GM21737 (cell line): ENCODE results near the gene SAMD14.
A peak's percentile ranks its signal among the peaks of the same experiment; 100 is the strongest.

Source experiments
- ATAC-seq: cut with Tn5 transposase; IDR thresholded peaks from one replicate; pipeline ENCODE4 v1.9.1; 2021; ENCODE audit warnings: mild to moderate bottlenecking, moderate library complexity; ENCODE audit not compliant: unreplicated experiment

The SAMD14 gene

DNA sequence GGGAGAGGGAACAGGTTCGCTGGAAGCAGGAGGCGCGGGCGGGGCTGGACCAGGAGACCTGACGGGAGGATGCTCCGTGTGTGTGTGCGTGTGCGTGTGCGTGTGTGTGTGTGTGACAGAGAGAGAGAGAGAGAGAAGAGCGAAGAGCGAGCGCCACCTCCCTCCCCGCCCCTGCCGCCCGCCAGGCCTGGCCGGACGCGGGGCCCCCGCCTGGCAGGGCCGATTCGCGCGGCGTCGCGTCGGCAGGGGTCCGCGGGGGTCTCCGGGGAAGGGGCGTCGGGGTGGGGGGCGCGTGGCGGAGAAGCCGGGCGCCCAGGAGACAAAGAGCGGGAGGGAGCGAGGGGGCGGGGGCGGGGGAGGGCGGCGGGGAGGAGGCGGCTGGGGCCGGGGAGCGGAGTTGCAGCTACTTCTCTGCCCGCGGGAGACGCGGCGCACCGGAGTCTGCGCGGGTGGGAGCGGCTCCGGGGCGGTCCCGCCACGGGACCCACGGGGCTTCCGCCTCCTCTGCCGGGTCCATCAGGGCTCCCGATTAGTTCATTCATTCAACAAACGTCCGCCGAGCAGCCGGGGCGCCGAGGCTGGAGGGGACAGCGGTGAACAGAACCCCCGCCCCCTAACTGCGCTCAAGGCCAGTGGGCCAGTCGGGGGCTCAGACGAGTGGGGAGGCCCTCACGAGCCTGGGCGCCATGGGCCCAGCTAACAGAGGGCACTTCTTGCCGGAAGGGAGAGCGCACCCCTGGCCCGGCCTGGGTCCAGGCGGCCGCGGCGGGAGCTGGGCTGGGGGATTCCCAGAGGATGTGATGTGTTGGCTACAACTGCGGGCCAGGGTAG lies at the start of gene SAMD14:
TSS of gene SAMD14 (minus strand) at position 433 of the 831 bp plus-strand sequence. CDS start 5,201 bp downstream, outside the sequence.
- ATAC-seq: no peak

DNA sequence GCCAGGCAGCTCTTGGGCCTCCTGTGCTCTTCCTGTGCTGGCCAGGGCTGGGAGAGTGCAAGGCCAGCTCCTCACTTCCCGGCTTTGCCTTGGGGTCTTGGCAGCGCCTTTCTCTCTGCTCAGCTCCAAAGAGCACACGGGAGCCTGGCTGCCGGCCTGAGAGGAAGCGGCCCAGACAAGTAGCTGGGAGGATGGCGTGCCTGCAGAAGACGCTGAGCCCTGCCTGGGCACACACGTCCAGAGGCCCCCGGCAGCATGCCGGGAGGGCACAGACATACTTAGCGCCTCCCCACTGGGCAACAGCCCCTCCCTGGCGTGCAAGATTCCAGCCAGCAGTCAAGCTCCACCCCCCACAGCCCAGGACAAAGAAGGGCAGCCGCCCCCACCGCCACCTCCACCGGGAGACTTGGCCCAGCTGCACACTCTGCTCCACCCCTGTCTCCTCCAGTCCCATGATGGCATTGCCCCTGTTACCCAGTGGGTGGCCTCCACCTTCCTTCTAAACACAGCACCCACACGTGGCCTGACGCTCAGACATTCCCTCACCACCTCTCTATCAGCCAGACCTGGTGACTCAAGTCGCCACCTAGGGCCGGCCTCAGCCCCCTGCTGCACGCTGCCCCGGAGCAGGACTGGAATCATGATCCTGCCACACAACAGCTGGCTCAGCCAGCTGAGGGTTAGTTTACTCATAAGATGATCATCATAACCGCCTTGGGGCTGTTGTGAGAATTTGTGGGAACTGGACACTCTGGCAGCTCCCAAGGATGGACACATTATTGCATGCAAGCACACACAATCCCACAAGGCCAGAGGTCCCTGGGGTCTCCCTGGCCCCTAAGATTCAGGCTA lies 48.2 kb upstream of the SAMD14 start:
- ATAC-seq: no peak

DNA sequence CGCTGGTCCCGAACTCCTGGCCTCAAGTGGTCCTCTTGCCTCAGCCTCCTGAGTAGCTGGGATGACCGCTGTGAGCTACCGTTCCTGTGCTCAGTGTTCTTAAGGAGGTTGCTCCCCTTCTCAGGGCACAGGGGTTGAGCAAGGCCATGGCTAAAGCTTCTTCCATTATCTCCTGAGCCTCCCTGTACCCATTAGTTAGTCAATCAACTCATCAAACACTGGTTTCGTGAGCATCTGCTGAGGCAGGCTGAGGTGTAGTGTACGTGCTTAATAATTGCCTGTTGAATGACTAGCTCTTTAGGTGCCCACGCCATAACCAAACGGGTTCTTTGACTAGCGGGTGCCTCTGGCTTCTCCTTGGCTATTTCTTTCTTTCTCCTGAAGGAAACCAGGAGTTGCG lies 47.5 kb upstream of the SAMD14 start:
- no peak for ATAC-seq

DNA sequence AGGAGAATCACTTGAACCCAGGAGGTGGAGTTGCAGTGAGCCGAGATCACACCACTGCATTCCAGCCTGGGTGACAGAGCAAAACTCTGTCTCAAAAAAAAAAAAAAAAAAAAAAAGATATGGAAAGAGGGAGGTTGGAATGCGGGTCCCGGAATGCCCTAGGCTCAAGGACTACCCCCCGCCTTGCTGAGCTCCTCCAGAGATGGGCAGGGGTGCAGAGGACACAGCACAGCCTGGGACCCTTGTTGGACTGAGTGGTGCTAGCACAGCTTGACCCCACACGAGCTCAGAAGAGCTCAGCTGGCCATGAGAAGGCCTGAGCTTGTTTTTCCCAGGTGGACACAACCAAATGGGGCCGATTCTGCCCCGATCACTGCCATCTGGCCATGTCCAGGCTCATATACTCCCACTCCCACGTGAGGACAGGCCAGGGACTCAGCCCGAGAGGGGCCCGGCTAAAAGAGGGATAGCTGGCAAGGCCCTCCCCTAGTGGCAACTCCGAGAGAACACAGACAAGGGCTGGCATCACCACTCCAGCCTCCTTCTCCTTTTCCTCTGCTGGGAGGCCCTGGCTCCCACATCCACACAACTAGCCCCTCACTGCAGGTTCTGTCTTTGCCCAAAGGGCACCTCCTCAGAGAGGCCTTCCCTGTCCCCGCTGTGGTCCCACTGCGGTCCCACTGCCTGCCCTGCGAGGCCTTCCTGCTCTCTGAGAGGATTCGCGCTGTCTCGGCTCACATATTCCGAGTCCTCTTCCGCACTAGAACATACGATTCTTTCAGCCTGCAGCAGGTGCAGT lies 46.8 kb upstream of the SAMD14 start:
- no peak for ATAC-seq

DNA sequence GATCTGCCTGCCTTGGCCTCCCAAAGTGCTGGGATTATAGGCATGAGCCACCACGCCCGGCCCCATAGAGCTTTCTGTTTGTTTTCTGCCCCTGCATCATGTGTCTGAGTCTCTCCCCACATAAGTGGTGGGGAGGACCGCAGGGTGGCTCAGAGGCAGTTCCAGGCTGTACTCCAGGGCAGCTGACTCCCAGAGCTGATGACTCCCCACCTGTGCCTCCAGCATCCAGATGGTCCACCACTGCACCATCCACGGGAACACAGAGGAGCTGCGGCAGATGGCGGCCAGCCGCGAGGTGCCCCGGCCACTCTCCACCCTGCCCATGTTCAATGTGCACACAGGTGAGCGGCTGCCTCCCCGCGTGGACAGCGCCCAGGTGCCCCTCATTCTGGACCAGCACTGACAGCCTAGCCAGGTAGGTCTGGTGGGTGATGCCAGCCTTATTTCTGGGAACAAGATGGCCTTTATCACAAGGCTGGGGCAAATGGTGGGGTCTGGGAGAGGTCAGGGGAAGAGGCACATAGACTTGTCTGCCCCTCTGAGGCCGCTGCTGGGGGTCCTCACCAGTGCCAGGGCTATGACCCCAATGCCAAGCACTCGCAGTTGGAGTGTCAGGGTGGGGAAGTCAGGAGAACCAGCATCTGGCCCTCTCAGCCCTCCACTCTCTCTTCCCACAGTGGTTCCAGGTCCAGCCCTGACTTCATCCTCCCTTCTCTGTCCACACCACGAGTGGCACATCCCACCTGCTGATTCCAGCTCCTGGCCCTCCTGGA lies 45.3 kb upstream of the SAMD14 start:
- ATAC-seq: no peak

DNA sequence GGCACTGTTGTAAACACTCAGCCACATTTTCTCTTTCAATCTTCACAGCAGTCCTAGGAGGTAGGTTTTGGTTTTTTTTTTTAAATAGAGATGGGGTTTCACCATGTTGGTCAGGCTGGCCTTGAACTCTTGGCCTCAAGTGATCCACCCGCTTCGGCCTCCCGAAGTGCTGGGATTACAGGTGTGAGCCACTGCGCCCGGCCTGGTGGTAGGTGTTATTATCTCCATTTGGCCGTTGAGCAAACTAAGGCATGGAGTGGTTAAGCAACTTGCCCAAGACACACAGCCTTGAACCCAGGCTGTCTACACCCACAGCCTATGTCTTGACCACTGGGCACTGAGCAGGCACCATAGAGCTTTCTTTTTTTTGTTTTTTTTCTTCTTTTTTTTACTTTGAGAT lies 44.5 kb upstream of the SAMD14 start:
- ATAC-seq: no peak

DNA sequence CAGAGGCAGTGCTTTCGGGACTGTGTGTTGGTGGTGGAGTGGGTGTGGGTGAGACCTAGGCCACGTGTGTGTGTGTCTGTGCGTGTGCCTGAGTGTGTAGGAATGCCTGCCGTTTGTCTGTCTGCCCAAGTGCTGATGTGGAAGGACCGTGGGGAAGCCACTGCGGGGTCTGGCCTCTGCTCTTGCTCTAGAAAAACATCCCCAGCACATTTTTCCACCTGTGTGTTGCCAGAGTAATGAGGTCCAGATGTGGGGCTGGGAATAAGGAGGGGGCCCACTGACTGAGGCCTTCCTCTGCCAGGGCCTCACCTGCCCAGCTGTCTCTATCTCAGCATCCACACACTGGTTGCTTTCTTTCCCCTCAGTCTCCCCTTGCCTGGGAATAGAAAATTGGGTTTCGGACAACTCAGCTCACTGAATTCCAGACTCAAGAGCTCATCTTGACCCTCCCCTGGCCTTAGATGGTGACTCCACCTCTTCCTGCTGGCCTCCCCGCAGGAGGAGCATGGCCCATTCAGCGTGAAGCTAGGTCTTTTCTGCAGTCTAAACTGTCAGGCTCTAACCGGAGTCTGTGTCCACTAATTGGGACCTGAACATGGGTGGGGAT lies 43.5 kb upstream of the SAMD14 start:
- no peak for ATAC-seq

DNA sequence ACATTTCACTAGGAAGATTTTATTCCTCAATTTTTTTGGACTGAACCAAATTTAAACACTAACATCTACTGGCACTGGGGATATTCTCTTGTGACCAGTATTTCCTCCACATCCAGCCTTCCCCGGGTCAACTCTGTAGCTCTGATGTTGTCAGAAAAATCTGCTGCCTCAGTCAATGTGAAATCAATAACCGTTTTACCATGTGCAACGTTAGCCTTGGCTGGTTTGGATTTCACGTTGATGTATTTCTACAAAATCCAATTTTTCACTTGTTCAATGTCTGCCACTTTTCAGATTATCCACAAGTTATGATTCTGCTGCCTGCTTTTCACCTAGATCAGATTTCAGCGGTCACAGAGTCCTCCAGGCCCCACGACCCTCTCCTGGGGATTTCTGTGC lies 43.0 kb upstream of the SAMD14 start:
- no peak for ATAC-seq

DNA sequence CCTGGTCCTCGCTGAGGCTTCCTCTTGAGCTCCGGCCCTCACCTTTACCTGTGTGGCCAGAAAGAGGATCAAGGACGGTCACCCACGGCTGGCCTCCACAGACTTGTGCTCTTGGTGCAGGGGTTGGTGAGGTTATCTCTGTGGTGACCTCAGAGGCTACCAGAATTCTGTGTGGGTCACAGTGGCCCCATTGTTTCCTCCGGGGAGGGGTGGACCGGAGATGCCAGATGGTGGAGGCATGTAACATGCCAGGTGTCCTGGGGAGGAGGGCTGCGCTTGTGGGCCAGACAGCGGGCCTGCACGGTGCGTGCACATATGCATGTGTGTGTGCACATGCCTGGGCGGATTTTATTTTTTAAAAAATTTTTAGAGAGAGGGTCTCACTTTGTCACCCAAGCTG lies 42.2 kb upstream of the SAMD14 start:
- ATAC-seq: no peak

DNA sequence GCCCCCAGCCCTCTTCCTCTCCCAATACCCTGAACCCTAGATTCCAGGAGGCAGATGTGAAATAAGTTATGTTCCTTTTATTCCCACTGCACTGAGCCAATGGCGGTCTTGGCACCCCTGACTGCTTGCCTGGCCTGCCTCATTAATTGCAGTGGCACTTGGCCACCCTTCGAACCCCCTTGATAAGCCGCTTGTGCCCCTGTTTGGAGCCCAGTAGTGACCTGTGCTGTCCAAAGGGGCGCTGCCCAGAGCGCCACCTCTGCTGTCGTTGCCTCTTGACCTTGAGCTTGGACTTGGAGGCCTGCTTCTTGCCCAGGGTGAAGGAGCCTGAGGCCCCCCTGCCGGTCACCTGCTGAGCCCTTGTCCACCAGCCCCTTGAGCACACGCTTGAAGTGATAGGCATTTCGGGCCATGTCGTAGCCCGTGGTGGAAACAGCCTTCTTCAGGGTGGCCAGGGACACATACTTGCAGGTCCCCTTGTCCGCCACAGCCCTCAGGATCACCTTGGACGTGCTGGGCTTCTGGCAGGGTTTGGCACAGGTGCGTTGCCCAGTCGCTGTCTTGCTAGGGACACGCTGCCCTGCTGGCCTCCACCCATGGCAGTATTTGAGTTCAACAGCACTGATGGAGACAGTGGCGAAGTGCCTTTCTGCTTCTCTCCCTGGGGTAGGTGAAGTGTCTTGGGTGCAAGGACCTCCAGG lies 41.6 kb upstream of the SAMD14 start:
- no peak for ATAC-seq

DNA sequence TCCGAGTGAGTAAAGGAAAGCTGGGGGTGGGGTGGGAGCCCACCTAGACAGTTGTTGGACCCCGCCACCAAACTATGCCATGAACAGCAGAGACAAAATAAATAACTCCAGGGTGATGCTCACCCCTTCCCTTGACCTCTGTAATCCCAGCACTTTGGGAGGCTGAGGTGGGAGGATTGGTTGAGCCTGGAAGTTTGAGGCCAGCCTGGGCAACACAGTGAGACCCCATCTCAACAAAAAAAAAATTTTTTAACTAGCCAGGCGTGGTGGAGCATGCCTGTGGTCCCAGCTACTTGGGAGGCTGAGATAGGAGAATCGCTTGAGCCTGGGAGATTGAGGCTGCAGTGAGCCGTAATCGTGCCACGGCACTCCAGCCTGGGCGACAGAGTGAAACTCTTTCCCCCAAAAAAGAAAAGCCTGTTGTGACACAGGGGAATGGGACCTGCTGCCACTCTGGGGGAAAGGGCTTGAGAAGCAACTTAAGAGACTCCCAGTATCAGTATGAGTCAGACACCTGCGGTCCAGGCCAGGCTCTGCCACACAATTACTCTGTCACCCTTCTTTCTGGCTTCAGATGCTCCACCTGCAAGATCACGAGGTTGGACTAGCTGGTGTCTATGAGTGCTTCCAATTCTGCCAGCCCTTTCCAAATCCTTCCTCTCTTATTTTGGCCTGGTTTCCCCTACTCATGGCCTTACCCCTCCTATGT lies 40.9 kb upstream of the SAMD14 start:
- ATAC-seq: peak; percentile 62

DNA sequence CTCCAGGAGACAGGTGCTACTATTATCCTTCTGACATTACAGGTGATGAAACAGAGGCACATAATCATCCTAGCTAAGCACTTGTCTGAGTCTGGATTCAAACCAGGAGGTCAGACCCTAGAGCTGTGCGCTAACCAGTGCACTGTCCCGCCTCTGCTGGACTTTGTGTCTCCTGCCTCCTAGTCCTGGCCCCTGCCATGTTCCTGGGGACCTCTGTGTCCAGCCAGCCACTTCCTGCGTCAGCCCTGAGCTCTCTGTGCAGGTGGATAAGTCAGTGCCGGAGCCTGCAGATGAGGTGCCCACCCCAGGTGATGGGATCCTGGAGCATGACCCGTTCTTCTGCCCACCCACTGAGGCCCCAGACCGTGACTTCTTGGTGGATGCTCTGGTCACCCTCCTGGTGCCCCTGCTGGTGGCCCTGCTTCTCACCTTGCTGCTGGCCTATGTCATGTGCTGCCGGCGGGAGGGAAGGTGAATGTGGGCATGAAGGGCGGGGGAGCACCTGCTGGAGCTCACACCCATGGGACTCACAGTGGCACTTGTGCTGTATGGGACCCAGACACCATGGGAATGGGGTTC lies 40.0 kb upstream of the SAMD14 start:
- no peak for ATAC-seq

DNA sequence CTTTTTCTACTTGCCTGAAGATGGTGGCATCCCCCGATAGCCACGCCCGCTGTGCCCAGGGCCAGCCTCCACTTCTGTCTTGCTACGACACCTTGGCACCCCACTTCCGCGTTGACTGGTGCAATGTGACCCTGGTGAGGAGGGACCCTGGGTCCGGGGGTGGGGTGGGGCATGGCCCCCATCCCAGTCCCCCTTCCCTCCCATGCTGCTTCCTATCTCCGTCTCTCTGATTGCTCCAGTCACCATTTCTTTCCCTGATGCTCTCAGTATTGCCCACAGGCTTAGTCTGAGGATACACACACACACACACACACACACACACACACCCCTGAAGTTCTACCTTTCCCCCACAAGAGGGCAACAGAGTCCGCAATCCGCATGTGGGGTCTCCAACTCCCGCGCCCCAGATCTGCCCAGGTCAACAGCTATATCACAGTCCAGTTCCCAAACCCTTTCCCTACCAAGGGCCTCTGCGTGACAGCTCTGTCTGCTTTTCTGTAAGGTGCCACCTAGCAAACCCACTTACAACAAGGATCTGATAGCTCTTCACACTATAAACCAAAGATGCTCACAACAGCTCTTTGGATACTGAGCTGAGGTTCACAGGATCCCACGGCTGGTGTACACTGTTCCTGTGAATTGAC lies 39.3 kb upstream of the SAMD14 start:
- ATAC-seq: no peak

DNA sequence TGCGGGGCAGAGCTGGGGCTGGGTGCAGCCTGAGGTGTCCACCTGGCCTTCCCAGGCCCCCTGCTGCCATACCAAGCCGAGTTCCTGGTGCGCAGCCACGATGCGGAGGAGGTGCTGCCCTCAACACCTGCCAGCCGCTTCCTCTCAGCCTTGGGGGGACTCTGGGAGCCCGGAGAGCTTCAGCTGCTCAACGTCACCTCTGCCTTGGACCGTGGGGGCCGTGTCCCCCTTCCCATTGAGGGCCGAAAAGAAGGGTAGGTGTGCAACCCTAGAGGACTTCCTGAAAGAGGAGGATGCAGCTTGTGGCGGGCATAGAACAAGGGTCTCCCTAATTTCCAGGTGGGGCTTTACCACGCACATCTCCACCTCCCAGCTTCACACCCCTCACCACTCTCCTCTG lies 38.4 kb upstream of the SAMD14 start:
- ATAC-seq: no peak

DNA sequence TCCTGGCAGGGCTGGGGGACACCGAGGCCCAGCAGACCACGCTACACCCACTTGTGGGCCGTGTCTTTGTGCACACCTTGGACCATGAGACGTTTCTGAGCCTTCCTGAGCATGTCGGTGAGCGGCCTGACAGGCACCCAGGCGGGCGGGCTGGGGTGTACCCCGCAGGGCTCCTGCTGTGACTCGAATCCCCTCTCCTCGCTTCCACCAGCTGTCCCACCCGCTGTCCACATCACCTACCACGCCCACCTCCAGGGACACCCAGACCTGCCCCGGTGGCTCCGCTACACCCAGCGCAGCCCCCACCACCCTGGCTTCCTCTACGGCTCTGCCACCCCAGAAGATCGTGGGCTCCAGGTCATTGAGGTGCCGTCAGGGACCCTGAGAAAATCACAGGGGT lies 37.4 kb upstream of the SAMD14 start:
- ATAC-seq: no peak

DNA sequence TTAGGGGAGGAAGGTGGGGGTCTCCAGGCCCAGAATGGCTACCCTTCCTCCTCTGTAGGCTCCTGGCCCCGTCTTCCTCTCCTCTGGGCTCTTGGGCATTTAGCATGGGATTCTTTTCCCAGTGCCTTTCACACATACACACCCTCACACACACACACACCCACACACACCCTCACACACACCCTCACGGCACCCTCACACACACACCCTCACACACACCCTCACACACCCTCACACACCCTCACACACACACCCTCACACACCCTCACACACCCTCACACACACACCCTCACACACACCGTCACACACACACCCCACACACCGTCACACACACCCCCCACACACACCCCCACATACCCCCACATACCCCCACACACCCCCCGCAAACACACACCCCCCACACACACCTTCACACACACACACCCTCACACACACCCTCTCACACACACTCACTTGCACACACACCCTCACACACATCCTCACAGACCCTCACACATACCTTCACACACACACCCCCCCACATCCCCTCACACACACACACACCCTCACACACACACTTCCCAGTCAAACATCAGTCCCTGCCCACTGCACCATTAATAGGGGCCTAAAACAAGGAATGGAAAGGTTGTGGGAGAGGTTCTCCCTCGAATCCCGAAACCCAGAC lies 36.7 kb upstream of the SAMD14 start:
- ATAC-seq: no peak

DNA sequence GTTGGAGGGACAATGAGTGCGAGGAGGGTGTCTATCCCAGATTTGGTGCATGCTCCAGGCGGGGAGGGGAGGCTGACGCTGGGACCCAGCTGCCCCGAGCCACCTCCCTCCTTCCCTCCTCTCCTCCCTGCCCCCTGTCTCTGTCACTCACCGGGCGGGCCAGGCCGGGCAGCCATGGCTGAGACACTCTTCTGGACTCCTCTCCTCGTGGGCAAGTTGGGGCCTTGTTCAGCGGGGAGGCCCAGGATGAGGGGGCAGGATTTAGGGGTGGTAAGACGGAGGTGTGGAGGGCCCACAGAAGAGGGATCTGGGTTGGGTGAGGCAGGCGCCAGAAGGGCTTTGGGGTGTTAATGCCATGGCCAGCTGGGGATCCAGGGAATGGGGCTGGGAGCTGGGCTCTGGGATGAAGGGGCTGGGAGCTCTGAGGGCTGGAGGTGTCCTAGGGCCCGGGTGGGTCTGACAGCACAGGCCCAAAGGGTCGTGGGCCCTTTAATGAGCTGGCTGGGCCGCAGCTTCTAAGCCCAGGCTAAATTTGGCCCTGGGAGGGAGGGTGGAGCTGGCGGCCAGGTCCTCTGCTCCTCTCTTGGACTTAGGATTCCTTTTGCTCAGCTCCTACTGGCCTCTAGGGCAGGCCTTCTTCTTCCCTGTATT lies 36.0 kb upstream of the SAMD14 start, which contains the start of gene SGCA:
TSS of gene SGCA (plus strand) at position 139 of the 651 bp plus-strand sequence. CDS start at position 175, 36 bp downstream.
- no peak for ATAC-seq
